ENCODE measurements around the gene PTPRN2. TPM values are rescaled to one million over a fixed set of nuclear protein-coding genes. Genes with fewer than 3 reads are reported as not detected.

The PTPRN2 gene
- total RNA-seq, 2 experiments from 2014 or later: 7.0 to 7.2 TPM

DNA sequence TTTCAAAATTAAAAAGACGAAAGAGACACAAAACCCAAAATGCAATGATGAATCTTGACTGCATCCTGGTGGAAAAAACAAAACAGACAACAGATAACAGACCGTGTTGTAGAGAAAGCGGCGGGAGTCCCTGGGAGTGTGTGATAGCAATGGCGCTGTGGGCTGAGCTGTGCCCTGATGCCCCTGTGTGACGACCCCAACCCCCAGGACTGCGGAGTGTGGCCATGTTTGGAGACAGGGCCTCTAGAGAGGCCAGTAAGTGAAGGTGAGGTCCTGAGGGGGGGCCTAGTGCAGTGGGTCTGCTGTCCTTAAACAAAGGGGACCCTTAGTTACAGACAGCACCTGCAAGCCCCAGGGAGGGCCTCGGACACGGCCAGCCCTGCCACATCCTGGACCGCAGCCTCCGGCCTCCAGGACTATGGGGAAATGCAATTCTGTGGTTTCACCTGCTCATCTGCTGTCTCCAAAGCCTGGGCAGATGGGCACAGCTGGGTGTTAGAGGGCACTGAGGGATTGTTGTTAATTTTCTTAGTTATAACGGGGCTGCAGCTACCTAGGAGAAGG, 973.1 kb downstream of the PTPRN2 start:
- ATAC-seq: no peak
- no peaks in the 10 kb centered on the region for H3K27me3 Mint-ChIP-seq (ENCODE audit: low read depth)
- POLR2A ChIA-PET: no interaction called here
- H3K27ac Mint-ChIP-seq: no peak overlapping the region
- no peak overlapping the region for H3K4me3 Mint-ChIP-seq
- H3K36me3 Mint-ChIP-seq (ENCODE audit: low read depth): no peaks in the 10 kb centered on the region
- peaks cover 21% of the 10 kb centered on the region for H3K4me1 Mint-ChIP-seq (ENCODE audit: low read depth)
- CTCF ChIA-PET: no interaction called here
- H3K9me3 Mint-ChIP-seq (ENCODE audit: insufficient read depth): no peaks in the 10 kb centered on the region
- DNase-seq: no peak

DNA sequence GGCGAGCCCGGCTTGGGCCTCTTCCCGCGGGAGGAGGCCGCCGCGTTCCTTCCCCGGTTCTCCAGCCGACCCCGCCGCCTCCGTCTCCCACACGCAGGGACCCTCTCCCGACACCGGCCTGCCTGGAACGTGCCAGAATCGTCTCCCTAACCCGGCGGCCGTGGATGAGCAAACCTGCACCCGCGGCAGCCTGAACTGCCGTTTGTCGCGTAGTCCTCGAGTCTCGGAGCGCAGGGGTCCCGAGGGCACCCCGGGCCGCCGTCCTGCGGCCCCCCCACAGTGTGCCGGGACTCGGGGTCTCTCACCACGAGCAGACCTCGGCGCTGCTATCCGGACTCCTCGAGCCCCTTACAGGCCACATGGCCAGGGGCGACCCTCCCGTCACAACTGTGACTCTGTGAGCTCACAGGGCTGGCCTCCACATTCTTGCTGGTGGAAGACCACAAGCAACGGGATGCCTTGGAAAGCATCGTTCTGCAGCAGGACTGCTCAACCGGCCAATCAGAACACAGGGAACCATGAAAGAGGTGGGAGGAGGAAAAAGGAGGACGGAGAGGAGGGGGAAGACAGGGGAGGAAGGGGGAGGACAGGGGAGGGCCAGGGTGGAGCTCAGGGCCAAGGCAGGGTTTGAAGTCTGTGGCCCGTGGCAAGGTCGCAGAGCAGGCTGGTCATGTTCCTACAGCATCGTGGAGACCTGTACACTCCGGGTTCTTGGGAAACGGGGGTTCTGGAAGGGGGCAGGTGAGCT, 973.9 kb downstream of the PTPRN2 start:
- no peaks in the 10 kb centered on the region for H3K9me3 Mint-ChIP-seq (ENCODE audit: insufficient read depth)
- H3K27me3 Mint-ChIP-seq (ENCODE audit: low read depth): no peaks in the 10 kb centered on the region
- POLR2A ChIA-PET: no interaction called here
- CTCF ChIA-PET: interaction anchor here (1.6 to 1.7 kb wide), 2 partner anchors 23 to 181 kb away, joined by 3 to 6 read pairs; no protein-coding TSS in a partner anchor
- no peaks in the 10 kb centered on the region for H3K36me3 Mint-ChIP-seq (ENCODE audit: low read depth)
- no peak overlapping the region for H3K27ac Mint-ChIP-seq
- DNase-seq (no peak), ATAC-seq (no peak)
- no peak overlapping the region for H3K4me3 Mint-ChIP-seq
- H3K4me1 Mint-ChIP-seq (ENCODE audit: low read depth): peaks cover 21% of the 10 kb centered on the region

DNA sequence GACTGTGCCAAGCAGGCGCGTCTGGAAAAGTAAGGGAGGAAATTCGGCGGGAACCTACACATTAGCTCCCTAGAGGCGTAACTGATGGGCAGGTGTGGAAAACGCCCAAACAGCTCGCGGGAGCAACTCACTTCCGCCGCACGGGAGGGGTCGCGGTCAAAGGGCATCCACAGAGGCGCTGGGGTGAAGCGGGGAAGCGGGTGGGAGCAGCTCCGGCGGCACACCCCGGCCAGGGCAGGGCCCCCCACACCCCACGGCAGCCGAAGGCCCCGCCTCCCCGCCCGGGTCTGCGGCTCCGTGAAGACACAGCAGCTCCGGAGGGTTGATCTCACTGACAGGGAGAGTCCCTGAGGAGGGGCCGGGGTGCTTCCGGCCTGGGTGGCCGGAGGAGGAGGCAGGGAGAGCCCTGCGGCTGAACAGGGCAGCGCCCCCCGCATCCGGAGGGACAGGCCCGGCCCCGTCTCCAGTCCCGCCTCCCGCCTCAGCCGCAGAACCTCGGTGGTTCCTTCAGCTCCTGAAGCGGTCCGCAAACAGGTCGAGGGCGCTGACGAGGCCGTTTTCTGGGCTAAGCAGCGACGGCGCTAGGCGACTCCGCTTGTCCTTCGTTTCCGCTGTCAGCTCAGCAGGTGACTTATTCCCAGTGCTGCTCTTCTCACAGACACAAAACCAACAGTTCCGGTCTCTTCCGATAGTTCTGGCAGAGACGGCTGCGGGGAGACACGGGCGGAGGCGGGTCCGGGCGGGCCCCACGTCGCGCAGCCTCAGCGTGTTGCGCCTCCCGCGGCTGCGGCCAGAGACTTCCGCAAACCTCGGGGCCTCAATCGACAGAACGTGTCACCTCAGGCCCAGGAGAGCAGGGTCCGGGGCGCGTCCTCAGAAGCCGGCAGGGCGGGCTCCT, 974.7 kb downstream of the PTPRN2 start:
- no peaks in the 10 kb centered on the region for H3K9me3 Mint-ChIP-seq (ENCODE audit: insufficient read depth)
- peak overlapping the region; percentile 90 for H3K27ac Mint-ChIP-seq
- CTCF ChIA-PET: interaction anchor here (1.6 to 1.7 kb wide), 2 partner anchors 23 to 180 kb away, joined by 3 to 6 read pairs; no protein-coding TSS in a partner anchor
- peak; percentile 87 for ATAC-seq
- DNase-seq: peak; percentile 77
- POLR2A ChIA-PET: no interaction called here
- H3K4me1 Mint-ChIP-seq (ENCODE audit: low read depth): peaks cover 21% of the 10 kb centered on the region
- no peaks in the 10 kb centered on the region for H3K27me3 Mint-ChIP-seq (ENCODE audit: low read depth)
- H3K4me3 Mint-ChIP-seq: peak overlapping the region; percentile 79
- no peaks in the 10 kb centered on the region for H3K36me3 Mint-ChIP-seq (ENCODE audit: low read depth)

DNA sequence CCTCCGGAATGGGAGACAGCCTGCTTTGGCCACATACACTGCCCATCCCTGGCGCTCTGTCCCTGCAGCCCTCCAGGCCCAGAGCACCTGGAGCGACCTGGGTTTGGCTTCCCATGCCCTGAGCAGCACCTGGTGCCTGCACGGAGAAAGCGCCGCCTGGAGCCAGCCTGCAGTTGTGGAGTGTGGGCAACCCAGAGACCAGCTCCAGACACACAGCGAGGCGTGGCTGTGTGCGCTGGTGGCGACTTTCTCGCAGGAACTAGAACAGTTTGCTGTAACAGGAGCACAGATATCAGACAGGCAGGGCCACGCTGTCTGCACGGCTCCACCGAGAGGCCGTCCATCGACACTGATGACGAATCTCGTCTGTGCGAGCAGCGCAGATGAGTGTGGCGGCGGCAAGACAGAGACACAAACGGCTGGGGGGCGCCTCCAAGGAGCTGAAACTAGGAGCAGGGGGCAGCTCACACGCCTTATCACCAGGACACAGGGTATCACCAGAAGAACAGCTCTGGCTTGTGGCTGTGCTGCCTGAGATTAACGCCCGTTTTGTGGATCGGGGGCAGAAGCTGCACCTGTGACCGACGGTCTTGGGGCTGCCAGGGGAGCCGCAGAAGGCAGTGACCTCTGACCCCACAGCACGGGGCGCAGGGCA, 975.5 kb downstream of the PTPRN2 start:
- CTCF ChIA-PET: interaction anchor here (1.6 to 1.7 kb wide), 2 partner anchors 22 to 180 kb away, joined by 3 to 6 read pairs; no protein-coding TSS in a partner anchor
- H3K4me1 Mint-ChIP-seq (ENCODE audit: low read depth): peaks cover 21% of the 10 kb centered on the region
- peak; percentile 9 for ATAC-seq
- DNase-seq: no peak
- no peaks in the 10 kb centered on the region for H3K9me3 Mint-ChIP-seq (ENCODE audit: insufficient read depth)
- H3K27ac Mint-ChIP-seq: peak overlapping the region; percentile 90
- H3K27me3 Mint-ChIP-seq (ENCODE audit: low read depth): no peaks in the 10 kb centered on the region
- no peaks in the 10 kb centered on the region for H3K36me3 Mint-ChIP-seq (ENCODE audit: low read depth)
- H3K4me3 Mint-ChIP-seq: peak overlapping the region; percentile 79
- POLR2A ChIA-PET: no interaction called here

DNA sequence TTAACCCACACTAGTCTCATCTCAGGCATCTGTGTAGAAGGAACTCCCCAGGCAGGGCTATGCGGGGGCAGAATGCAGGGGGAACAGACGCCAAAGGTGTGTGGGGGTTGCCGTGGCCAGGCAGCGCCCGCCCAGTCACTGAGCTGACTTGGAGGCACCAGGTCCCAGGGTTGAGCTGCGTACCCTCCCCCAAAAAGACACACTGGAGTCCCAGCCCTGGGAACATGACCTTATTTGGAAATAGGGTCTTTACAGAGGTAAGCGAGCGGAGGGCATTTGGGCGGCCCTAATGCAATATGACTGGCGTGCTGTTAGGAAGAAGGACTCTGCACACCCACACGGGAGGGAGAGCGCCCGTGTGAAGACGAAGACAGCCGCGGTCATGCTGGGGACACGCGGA, 976.3 kb downstream of the PTPRN2 start:
- Mint-ChIP-seq H3K4me3 (peak overlapping the region; percentile 8), H3K27me3 (ENCODE audit: low read depth) (no peaks in the 10 kb centered on the region), H3K4me1 (ENCODE audit: low read depth) (peaks cover 21% of the 10 kb centered on the region), H3K36me3 (ENCODE audit: low read depth) (no peaks in the 10 kb centered on the region), H3K27ac (no peak overlapping the region), H3K9me3 (ENCODE audit: insufficient read depth) (no peaks in the 10 kb centered on the region)
- DNase-seq (no peak), ATAC-seq (no peak)
- ChIA-PET POLR2A (no interaction called here), CTCF (no interaction called here)

DNA sequence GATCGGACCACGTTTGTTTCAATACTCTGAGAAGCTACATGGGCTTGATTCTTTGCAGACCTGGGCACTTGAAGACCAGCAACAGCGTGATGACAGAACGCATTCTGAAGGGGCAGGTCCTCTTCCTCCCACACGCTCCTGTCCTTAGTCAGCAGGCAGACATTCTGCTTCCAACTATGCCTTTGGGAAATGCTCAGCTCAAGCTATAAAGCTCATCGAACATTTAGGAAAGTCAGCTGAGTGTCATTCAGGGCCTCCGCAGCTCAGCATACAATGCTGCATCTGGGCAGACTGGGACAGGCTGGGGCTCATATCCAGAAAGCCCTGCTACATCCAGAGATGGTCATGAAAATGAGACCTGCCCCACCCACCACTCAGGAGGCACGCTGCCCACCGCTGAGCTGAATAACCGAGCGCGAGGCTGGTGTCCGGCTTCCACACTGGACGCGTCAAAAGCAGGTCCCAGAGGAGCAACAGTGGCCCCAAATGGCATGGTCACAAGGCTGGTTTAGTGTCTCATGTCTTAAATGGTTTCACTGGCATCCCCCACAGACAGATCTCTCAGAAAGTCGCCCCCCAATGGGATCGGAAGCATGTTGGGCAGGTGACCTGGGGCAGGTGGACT, 976.8 kb downstream of the PTPRN2 start:
- ATAC-seq (no peak), DNase-seq (no peak)
- ChIA-PET POLR2A (no interaction called here), CTCF (no interaction called here)
- no peak overlapping the region for H3K4me3 Mint-ChIP-seq
- no peaks in the 10 kb centered on the region for H3K9me3 Mint-ChIP-seq (ENCODE audit: insufficient read depth)
- H3K27me3 Mint-ChIP-seq (ENCODE audit: low read depth): no peaks in the 10 kb centered on the region
- no peak overlapping the region for H3K27ac Mint-ChIP-seq
- peaks cover 21% of the 10 kb centered on the region for H3K4me1 Mint-ChIP-seq (ENCODE audit: low read depth)
- H3K36me3 Mint-ChIP-seq (ENCODE audit: low read depth): no peaks in the 10 kb centered on the region

DNA sequence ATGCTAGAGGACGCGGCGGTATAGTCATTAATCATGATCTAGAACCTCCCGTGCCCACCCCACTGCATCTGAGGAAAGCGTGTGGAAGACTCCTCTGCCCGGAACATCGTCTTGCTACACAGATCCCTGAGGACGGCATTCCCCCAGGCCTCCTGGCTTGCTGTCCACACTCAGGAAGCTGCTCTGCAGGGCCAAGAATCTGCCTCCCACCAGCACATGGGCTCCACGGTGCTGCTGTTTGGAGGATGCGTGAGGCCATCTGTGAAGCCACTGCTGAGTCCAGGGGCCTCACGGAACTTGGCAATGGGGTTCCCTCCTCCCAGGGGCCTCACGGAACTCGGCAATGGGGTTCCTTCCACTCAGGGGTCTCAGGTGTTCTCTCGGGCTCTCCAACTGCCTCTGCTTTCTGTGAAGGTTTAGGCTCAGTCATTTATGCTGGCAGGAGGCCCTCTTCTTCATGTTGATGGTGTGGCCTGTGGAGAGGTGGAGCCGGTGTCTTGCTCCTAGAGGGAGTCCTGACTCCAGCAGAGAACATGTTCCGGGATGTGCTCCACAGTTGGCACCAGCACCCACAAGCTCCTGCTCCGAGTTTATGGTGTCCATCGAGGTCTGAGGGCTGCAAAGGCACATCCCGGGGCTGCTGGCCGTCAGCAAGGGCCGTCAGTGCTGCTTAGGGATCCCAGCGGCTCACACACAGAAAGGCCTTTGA, 977.5 kb downstream of the PTPRN2 start:
- Mint-ChIP-seq H3K9me3 (ENCODE audit: insufficient read depth) (no peaks in the 10 kb centered on the region), H3K4me1 (ENCODE audit: low read depth) (peaks cover 21% of the 10 kb centered on the region), H3K27me3 (ENCODE audit: low read depth) (no peaks in the 10 kb centered on the region), H3K4me3 (no peak overlapping the region), H3K27ac (no peak overlapping the region), H3K36me3 (ENCODE audit: low read depth) (no peaks in the 10 kb centered on the region)
- DNase-seq: no peak
- CTCF ChIA-PET: no interaction called here
- POLR2A ChIA-PET: no interaction called here
- no peak for ATAC-seq

DNA sequence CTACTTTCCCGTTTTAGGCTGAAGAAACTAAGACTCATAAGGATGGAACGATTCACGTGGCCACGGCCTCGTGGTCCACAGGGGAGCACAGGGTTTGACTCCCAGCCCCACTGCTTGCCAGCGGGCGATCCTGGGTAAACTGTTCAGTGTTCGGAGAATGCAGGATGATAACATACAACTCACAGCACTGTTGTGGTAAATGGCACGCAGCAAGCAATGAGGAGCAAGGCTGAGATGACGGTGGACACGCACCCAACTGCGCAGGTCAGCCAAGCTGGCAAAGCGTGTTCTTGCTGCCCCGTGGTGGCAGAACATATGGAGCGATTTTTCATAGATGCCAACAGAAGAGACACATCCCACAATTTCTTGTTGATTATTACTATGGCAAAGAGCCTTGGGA, 978.1 kb downstream of the PTPRN2 start:
- Mint-ChIP-seq H3K4me1 (ENCODE audit: low read depth) (peaks cover 19% of the 10 kb centered on the region), H3K4me3 (no peak overlapping the region), H3K27ac (no peak overlapping the region), H3K9me3 (ENCODE audit: insufficient read depth) (no peaks in the 10 kb centered on the region), H3K27me3 (ENCODE audit: low read depth) (no peaks in the 10 kb centered on the region), H3K36me3 (ENCODE audit: low read depth) (no peaks in the 10 kb centered on the region)
- POLR2A ChIA-PET: no interaction called here
- ATAC-seq (no peak), DNase-seq (no peak)
- CTCF ChIA-PET: no interaction called here

DNA sequence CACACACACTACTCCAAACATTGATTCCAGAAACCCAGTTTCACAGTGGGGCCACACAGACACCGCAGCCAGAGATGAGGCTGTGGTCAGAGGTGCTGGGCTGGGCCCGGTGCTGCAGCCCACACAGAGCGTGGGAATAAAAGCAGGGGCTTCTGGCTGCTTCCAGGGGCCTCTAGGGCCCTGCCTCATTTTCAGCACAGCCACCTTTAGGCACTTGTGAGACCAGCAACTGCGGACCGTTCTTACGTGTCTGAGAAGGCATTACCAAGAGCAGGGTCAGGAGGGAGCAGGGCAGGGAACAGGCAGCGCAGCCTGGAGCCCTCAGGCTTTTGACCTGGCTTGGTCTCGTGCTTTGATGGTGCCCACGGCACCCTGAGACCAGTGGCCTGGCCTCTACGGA, 980.4 kb downstream of the PTPRN2 start:
- ATAC-seq: no peak
- ChIA-PET CTCF (interaction anchor here (1.1 kb wide), 1 partner anchor 23 kb away, joined by 5 read pairs; no protein-coding TSS in a partner anchor), POLR2A (no interaction called here)
- DNase-seq: no peak
- no peak overlapping the region for H3K4me3 Mint-ChIP-seq
- peaks cover 9% of the 10 kb centered on the region for H3K4me1 Mint-ChIP-seq (ENCODE audit: low read depth)
- H3K9me3 Mint-ChIP-seq (ENCODE audit: insufficient read depth): no peaks in the 10 kb centered on the region
- no peak overlapping the region for H3K27ac Mint-ChIP-seq
- H3K27me3 Mint-ChIP-seq (ENCODE audit: low read depth): no peaks in the 10 kb centered on the region
- no peaks in the 10 kb centered on the region for H3K36me3 Mint-ChIP-seq (ENCODE audit: low read depth)

DNA sequence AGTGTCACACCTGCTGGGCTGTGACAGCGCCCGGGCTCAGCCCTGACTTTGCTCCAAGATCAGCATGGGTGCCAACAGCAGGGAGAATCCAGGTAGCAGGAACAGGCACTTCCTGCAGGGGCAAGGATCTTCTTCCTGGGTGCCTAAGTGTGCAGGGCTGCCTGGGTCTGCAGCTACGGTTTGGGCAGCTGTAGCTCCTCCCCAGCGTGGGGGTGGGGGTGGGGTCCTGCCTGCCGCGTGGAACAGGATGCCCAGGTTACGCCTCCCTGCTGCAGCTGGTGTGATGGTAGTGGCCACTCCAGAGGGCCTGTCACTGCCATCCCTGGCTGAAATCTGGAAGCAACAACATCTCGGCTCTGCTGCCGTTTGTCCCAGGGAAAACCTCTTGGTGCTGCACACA, 981.5 kb downstream of the PTPRN2 start:
- Mint-ChIP-seq H3K27me3 (ENCODE audit: low read depth) (no peaks in the 10 kb centered on the region), H3K4me3 (no peak overlapping the region), H3K27ac (no peak overlapping the region), H3K9me3 (ENCODE audit: insufficient read depth) (no peaks in the 10 kb centered on the region), H3K4me1 (ENCODE audit: low read depth) (peaks cover 2% of the 10 kb centered on the region), H3K36me3 (ENCODE audit: low read depth) (no peaks in the 10 kb centered on the region)
- DNase-seq (no peak), ATAC-seq (no peak)
- POLR2A ChIA-PET: no interaction called here
- CTCF ChIA-PET: no interaction called here

DNA sequence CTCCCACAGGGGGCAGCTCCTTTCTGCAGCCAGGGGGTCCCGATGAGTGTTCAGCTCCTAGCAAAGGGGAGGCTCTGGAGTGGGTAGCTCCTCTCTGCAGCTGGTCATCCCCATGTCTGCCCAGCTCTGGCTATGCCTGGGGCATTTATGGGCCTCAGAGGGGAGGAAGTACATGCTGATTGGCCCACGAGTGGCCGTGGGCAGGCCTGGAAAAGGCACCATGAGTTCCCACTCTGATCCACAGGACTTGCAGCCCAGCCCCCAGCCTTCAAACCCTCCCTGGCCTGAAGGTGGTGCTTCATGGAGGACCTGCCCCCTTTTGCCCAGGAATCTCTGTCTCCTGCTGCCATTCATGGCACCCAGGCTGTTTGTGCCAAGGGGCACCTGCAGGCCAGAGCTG, 982.0 kb downstream of the PTPRN2 start:
- no peak overlapping the region for H3K27ac Mint-ChIP-seq
- CTCF ChIA-PET: no interaction called here

More for the DNA sequence above, 982.0 kb downstream of the PTPRN2 start:
- no peaks in the 10 kb centered on the region for H3K9me3 Mint-ChIP-seq (ENCODE audit: insufficient read depth)
- H3K36me3 Mint-ChIP-seq (ENCODE audit: low read depth): no peaks in the 10 kb centered on the region
- no peaks in the 10 kb centered on the region for H3K4me1 Mint-ChIP-seq (ENCODE audit: low read depth)
- ATAC-seq (no peak), DNase-seq (no peak)
- no peak overlapping the region for H3K4me3 Mint-ChIP-seq
- H3K27me3 Mint-ChIP-seq (ENCODE audit: low read depth): peaks cover 2% of the 10 kb centered on the region
- POLR2A ChIA-PET: no interaction called here

All from activated CD8-positive, alpha-beta T cell treated with anti-CD3 and anti-CD28 coated beads, Interleukin-2, amount 10 ng/mL, durations not matched to agents 7 days and 5 days (primary cell).